Aorta (tissue), 5 donors: ENCODE results near the gene EP300. TPM values are rescaled to one million over a fixed set of nuclear protein-coding genes. Genes with fewer than 3 reads are reported as not detected.
A peak's percentile ranks its signal among the peaks of the same experiment; 100 is the strongest.

Experiments used
- ATAC-seq: fragments of 200-7000 bp; cut with Tn5 transposase; one replicate; pipeline ENCODE4 v1.9.1; 2022; ENCODE audit warnings: moderate library complexity; ENCODE audit not compliant: low FRiP score
- DNase-seq, 2 donors: peaks; one replicate each; pipeline ENCODE4 v3.0.0-alpha.2; 2020
- H3K27ac ChIP-seq, 2 donors: one replicate each; pipeline ENCODE4 v1.5.1; 2013; ENCODE audit warnings: low read length in 2 of 2, mild to moderate bottlenecking in 2 of 2, moderate library complexity in 2 of 2, control low read depth in 1 of 2, inconsistent platforms in 1 of 2, low read depth in 1 of 2
- H3K27me3 ChIP-seq, 2 donors: one replicate each; pipeline ENCODE4 v1.6.1; 2013; ENCODE audit warnings: control low read depth in 1 of 2, low read length in 1 of 2, mild to moderate bottlenecking in 1 of 2, moderate library complexity in 1 of 2; ENCODE audit not compliant: insufficient read depth in 2 of 2, control insufficient read depth in 1 of 2
- H3K36me3 ChIP-seq, 2 donors: one replicate each; pipeline ENCODE4 v1.6.1; 2013; ENCODE audit warnings: control low read depth in 1 of 2, low read length in 1 of 2, mild to moderate bottlenecking in 1 of 2; ENCODE audit not compliant: insufficient read depth in 2 of 2, control insufficient read depth in 1 of 2
- H3K4me1 ChIP-seq, 2 donors: one replicate each; pipeline ENCODE4 v1.6.1; 2013; ENCODE audit warnings: low read length in 2 of 2, control low read depth in 1 of 2, mild to moderate bottlenecking in 1 of 2, moderate library complexity in 1 of 2; ENCODE audit not compliant: insufficient read depth in 2 of 2, control insufficient read depth in 1 of 2
- H3K4me3 ChIP-seq, 2 donors: one replicate each; pipeline ENCODE4 v1.5.1; 2013; ENCODE audit warnings: low read length in 2 of 2, control low read depth in 1 of 2, mild to moderate bottlenecking in 1 of 2
- H3K9me3 ChIP-seq: one replicate; pipeline ENCODE4 v1.6.1; 2013; ENCODE audit warnings: mild to moderate bottlenecking, low read length; ENCODE audit not compliant: control insufficient read depth
- WGBS, 2 donors: extraction: QIAGEN DNeasy Blood & Tissue Kit; methylation state at CpG; one replicate each; pipeline ENCODE4 v1.1.7; 2013; 5-methylcytosine and 5-hydroxymethylcytosine counted together
- intact Hi-C, 2 donors: fragments of 100-400 bp; cut with DNase I; formaldehyde crosslinking; loops; one replicate each; pipeline versions ENCODE4 v1.14.2 to v1.15.0; 2022
- polyA plus RNA-seq, 2 donors: library from polyadenylated mRNA; stranded (reverse); fragments of 200-250 nt; gene quantifications; one replicate each; pipeline ENCODE4 v1.2.3, GENCODE V29; 2013
- total RNA-seq, 2 donors: library from RNA; stranded (reverse); fragmentation: NEBNext Ultra II Directional; extraction: Animal tissue kit (Norgen Biotek cat#: 25700); gene quantifications; one replicate each; pipeline ENCODE4 v1.2.1, GENCODE V29; 2021
- donor health status: healthy with polysubstance abuse.
- donor health status: Bipolar disorder and iron deficiency.
- donor health status: DM: no; HTN: no; CAD: no.
- donor health status: DM: no; HTN: no; CAD: no.
- donor health status: DM: yes; HTN: yes; CAD: no.

The EP300 gene
- total and polyA plus RNA-seq, 4 donors, result 4.9 to 89.5 (median 36.8) TPM

GRCh38 chr22:41217553-41218157 is 125.3 kb downstream of the EP300 start:
- no peaks in the 10 kb centered on the region for H3K4me1 ChIP-seq
- H3K27ac ChIP-seq, result no peak overlapping the region
- peak; percentile 49 for ATAC-seq
- no peaks in the 10 kb centered on the region for H3K27me3 ChIP-seq
- peak in 1 of 2 donors; percentile 80 for DNase-seq
- 73% methylated on average over 16 of the region's 16 CpGs for WGBS, 2 donors
- no peaks in the 10 kb centered on the region for H3K9me3 ChIP-seq
- intact Hi-C loops, result no loop called here
- H3K36me3 ChIP-seq, result peaks cover 0 to 5% of the 10 kb centered on the region in 2 donors
- no peak overlapping the region for H3K4me3 ChIP-seq

- Histone ChIP-seq H3K36me3 (peaks cover 0 to 9% of the 10 kb centered on the region in 2 donors), H3K4me3 (no peak overlapping the region)
- intact Hi-C loops, result no loop called here
These were observed 130.6 kb downstream of the EP300 start for GRCh38 chr22:41222846-41223507.

GRCh38 chr22:41223535-41223934 is 131.1 kb downstream of the EP300 start:
- DNase-seq (no peak), ATAC-seq (no peak)

More at GRCh38 chr22:41222846-41223507, 130.6 kb downstream of the EP300 start:
- no peaks in the 10 kb centered on the region for H3K4me1 ChIP-seq
- DNase-seq, result no peak
- no peak overlapping the region for H3K27ac ChIP-seq
- no peaks in the 10 kb centered on the region for H3K9me3 ChIP-seq
- ATAC-seq, result no peak
- WGBS, 2 donors, result 71 to 81% methylated on average over 9 of the region's 9 CpGs
- H3K27me3 ChIP-seq, result no peaks in the 10 kb centered on the region

GRCh38 chr22:41226723-41227655 is 134.6 kb downstream of the EP300 start:
- 92% methylated on average over 26 of the region's 26 CpGs for WGBS, 2 donors
- H3K27ac ChIP-seq, result no peak overlapping the region
- no peak for ATAC-seq
- H3K27me3 ChIP-seq, result no peaks in the 10 kb centered on the region
- intact Hi-C loops, result no loop called here
- H3K9me3 ChIP-seq, result no peaks in the 10 kb centered on the region
- no peak overlapping the region for H3K4me3 ChIP-seq
- H3K36me3 ChIP-seq, result peaks cover 0 to 5% of the 10 kb centered on the region in 2 donors
- no peaks in the 10 kb centered on the region for H3K4me1 ChIP-seq
- DNase-seq, result peak in 1 of 2 donors; percentile 75

More at GRCh38 chr22:41223535-41223934, 131.1 kb downstream of the EP300 start:
- Histone ChIP-seq H3K36me3 (peaks cover 0 to 9% of the 10 kb centered on the region in 2 donors), H3K4me1 (no peaks in the 10 kb centered on the region), H3K4me3 (no peak overlapping the region), H3K9me3 (no peaks in the 10 kb centered on the region), H3K27ac (no peak overlapping the region), H3K27me3 (no peaks in the 10 kb centered on the region)
- 89 to 91% methylated on average over 7 of the region's 7 CpGs for WGBS, 2 donors
- intact Hi-C loops, result no loop called here

GRCh38 chr22:41229215-41229614 is 136.8 kb downstream of the EP300 start:
- ATAC-seq (no peak), DNase-seq (no peak)
- Histone ChIP-seq H3K4me3 (no peak overlapping the region), H3K27ac (no peak overlapping the region), H3K9me3 (no peaks in the 10 kb centered on the region), H3K4me1 (no peaks in the 10 kb centered on the region), H3K36me3 (no peaks in the 10 kb centered on the region), H3K27me3 (no peaks in the 10 kb centered on the region)
- 77 to 78% methylated on average over 6 of the region's 6 CpGs for WGBS, 2 donors
- intact Hi-C loops, result no loop called here

Other genes starting within 250 kb of the EP300 start
- 100 to 1,000 TPM; 172 to 182 TPM for gene ST13, start 236.0 kb upstream of the EP300 start, total RNA-seq
- gene ST13, start 236.0 kb upstream of the EP300 start, polyA plus RNA-seq, result 100 to 1,000 TPM; 117 to 177 TPM
- gene XPNPEP3, start 235.4 kb upstream of the EP300 start, total RNA-seq, result 10 to 100 TPM in 1 of 2 donors, 1 to 10 TPM in 1; 9.4 to 14.9 TPM
- 1 to 10 TPM in 1 of 2 donors, under 1 TPM in 1; 0.38 to 4.8 TPM for gene XPNPEP3, start 235.4 kb upstream of the EP300 start, polyA plus RNA-seq
- not detected for gene DNAJB7, start 230.5 kb upstream of the EP300 start, total RNA-seq
- gene DNAJB7, start 230.5 kb upstream of the EP300 start, polyA plus RNA-seq, result not detected
- gene RBX1, start 141.2 kb upstream of the EP300 start, total RNA-seq, result 10 to 100 TPM; 36.2 to 40.8 TPM
- gene RBX1, start 141.2 kb upstream of the EP300 start, polyA plus RNA-seq, result 100 to 1,000 TPM in 1 of 2 donors, 10 to 100 TPM in 1; 59.5 to 102 TPM
- 10 to 100 TPM; 12.3 to 18.5 TPM for gene L3MBTL2, start 112.7 kb downstream of the EP300 start, total RNA-seq
- 10 to 100 TPM in 1 of 2 donors, 1 to 10 TPM in 1; 6.5 to 14.9 TPM for gene L3MBTL2, start 112.7 kb downstream of the EP300 start, polyA plus RNA-seq
- 1 to 10 TPM; 1.2 to 2.7 TPM for gene CHADL, start 148.3 kb downstream of the EP300 start, total RNA-seq
- gene CHADL, start 148.3 kb downstream of the EP300 start, polyA plus RNA-seq, result 1 to 10 TPM in 1 of 2 donors, not detected in 1; 7.0 TPM
- 10 to 100 TPM; 29.7 to 34.6 TPM for gene RANGAP1, start 193.6 kb downstream of the EP300 start, total RNA-seq
- gene RANGAP1, start 193.6 kb downstream of the EP300 start, polyA plus RNA-seq, result 10 to 100 TPM; 14.8 to 20.3 TPM
- 10 to 100 TPM; 34.8 to 50.0 TPM for gene ZC3H7B, start 208.9 kb downstream of the EP300 start, total RNA-seq
- gene ZC3H7B, start 208.9 kb downstream of the EP300 start, polyA plus RNA-seq, result 10 to 100 TPM; 14.8 to 23.7 TPM